Stimulated activated CD8-positive, alpha-beta memory T cell treated with anti-CD3 and anti-CD28 coated beads, Interleukin-7, amount 100 ng/mL, for 48 hours (primary cell): ENCODE measurements around the gene POMGNT2.
"Not testable (repeated sequence)": the region's sequence is repeated elsewhere in the genome, so short reads cannot be mapped to it uniquely, and the experiment has no call there.

Experiments
- DNase-seq, 2 donors: peaks; one replicate each; pipeline ENCODE4 v3.0.0-alpha.2; 2020; ENCODE audit warnings: low read depth in 1 of 2; ENCODE audit errors: extremely low read depth in 1 of 2

POMGNT2 gene

GRCh38 chr3:43077261-43077660 lies 28.6 kb downstream of the POMGNT2 start:
- no peak for DNase-seq

- DNase-seq: no peak
Observed at GRCh38 chr3:43076857-43077256, 29.0 kb downstream of the POMGNT2 start.

- no peak for DNase-seq
Observed at GRCh38 chr3:43075904-43076661, 29.8 kb downstream of the POMGNT2 start.

- DNase-seq: no peak
Observed at GRCh38 chr3:43074901-43075689, 30.8 kb downstream of the POMGNT2 start.

GRCh38 chr3:43074482-43074881 lies 31.4 kb downstream of the POMGNT2 start:
- DNase-seq: no peak

- DNase-seq: no peak
Observed at GRCh38 chr3:43073836-43074220, 32.1 kb downstream of the POMGNT2 start.

- DNase-seq: no peak
Observed at GRCh38 chr3:43073116-43073835, 32.6 kb downstream of the POMGNT2 start.

GRCh38 chr3:43072361-43072760 lies 33.5 kb downstream of the POMGNT2 start:
- no peak for DNase-seq

GRCh38 chr3:43071313-43071893 lies 34.5 kb downstream of the POMGNT2 start:
- no peak for DNase-seq

GRCh38 chr3:43070670-43071069 lies 35.2 kb downstream of the POMGNT2 start:
- not testable (repeated sequence) for DNase-seq

- no peak for DNase-seq
Observed at GRCh38 chr3:43063114-43063513, 42.8 kb downstream of the POMGNT2 start.

GRCh38 chr3:43062564-43063040 lies 43.3 kb downstream of the POMGNT2 start:
- no peak for DNase-seq

- no peak for DNase-seq
Observed at GRCh38 chr3:43062040-43062563, 43.8 kb downstream of the POMGNT2 start.

GRCh38 chr3:43061101-43061895 lies 44.6 kb downstream of the POMGNT2 start:
- DNase-seq: no peak

GRCh38 chr3:43059456-43059855 lies 46.4 kb downstream of the POMGNT2 start:
- DNase-seq: no peak

GRCh38 chr3:43055806-43056770 lies 49.8 kb downstream of the POMGNT2 start:
- no peak for DNase-seq

GRCh38 chr3:43055393-43055792 lies 50.5 kb downstream of the POMGNT2 start:
- no peak for DNase-seq

GRCh38 chr3:43054754-43055153 lies 51.1 kb downstream of the POMGNT2 start:
- DNase-seq: no peak

- no peak for DNase-seq
Observed at GRCh38 chr3:43053291-43053690, 52.6 kb downstream of the POMGNT2 start.
